Activated CD8-positive, alpha-beta T cell treated with anti-CD3 and anti-CD28 coated beads for 36 hours (primary cell): Measurements from ENCODE around the gene SOST. TPM values are rescaled to one million over a fixed set of nuclear protein-coding genes. Genes with fewer than 3 reads are reported as not detected.
A peak's percentile ranks its signal among the peaks of the same experiment; 100 is the strongest.

Source experiments
- ATAC-seq: fragments of 200-7000 bp; cut with Tn5 transposase; one replicate; pipeline ENCODE4 v1.10.0; 2021; ENCODE audit warnings: mild to moderate bottlenecking, moderate library complexity
- CTCF ChIA-PET: fragments of 350-600 bp; sonication (Branson Sonifier 250); formaldehyde crosslinking; loops from one replicate; lab custom pipeline; 2021; ENCODE audit warnings: antibody characterized with exemption; lab: Charles Lee
- POLR2A ChIA-PET: fragments of 350-600 bp; sonication (Branson Sonifier 250); formaldehyde crosslinking; loops from one replicate; lab custom pipeline; 2021; ENCODE audit warnings: antibody characterized with exemption; lab: Charles Lee
- DNase-seq: peaks from one replicate; pipeline ENCODE4 v3.0.0-alpha.2; 2020
- H3K27ac Mint-ChIP-seq: one replicate; pipeline ENCODE4 v1.8.0; 2021; ENCODE audit warnings: mild to moderate bottlenecking, mixed read lengths
- H3K27me3 Mint-ChIP-seq: one replicate; pipeline ENCODE4 v1.8.0; 2021; ENCODE audit warnings: mixed read lengths
- H3K36me3 Mint-ChIP-seq: one replicate; pipeline ENCODE4 v1.8.0; 2021; ENCODE audit warnings: low read depth, mixed read lengths
- H3K4me1 Mint-ChIP-seq: one replicate; pipeline ENCODE4 v1.8.0; 2021; ENCODE audit warnings: low read depth, mixed read lengths
- H3K4me3 Mint-ChIP-seq: one replicate; pipeline ENCODE4 v1.8.0; 2021; ENCODE audit warnings: mild to moderate bottlenecking, moderate library complexity, mixed read lengths
- H3K9me3 Mint-ChIP-seq: one replicate; pipeline ENCODE4 v1.8.0; 2021; ENCODE audit warnings: mixed read lengths
- intact Hi-C: fragments of 100-400 bp; cut with micrococcal nuclease; formaldehyde crosslinking; loops from one replicate; pipeline ENCODE4 v1.10.0; 2022
- total RNA-seq, 2 experiments: library from RNA; stranded (reverse); gene quantifications; one replicate each; pipeline ENCODE4 v1.2.3, GENCODE V29; 2021
- TF ChIP-seq, protein P1 (sequence below): fragments of 200-600 bp; IDR thresholded peaks from one replicate; pipeline ENCODE4 v1.8.0; 2022; ENCODE audit warnings: antibody characterized with exemption, mild to moderate bottlenecking

Gene SOST
- total RNA-seq, 2 experiments from 2014 or later = not detected

DNA sequence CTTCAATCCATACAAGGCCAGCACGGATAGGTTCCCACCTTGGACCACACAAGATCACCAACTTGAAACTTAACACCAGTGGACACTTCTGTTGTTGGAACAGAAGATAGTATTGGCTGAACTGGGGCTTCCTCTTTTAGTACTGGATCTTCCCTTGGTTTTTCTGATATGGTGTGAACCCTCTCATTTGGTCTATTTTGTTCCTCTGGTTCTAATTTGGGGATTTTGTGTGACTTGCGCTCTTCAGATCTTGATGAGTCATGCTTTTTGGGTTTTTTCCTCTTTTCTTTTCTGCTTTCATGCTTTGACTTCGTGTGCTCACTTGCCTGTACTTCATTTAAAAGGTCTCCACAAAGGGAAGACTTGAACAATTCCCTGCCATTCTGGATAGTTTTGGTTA is 39.0 kb downstream of the SOST start:
- DNase-seq (no peak), ATAC-seq (no peak)
- ChIA-PET POLR2A (interaction anchor here (1.0 kb wide), 1 partner anchor 24 kb away, joined by 3 read pairs; no protein-coding TSS in a partner anchor), CTCF (interaction anchor here (1.5 to 2.7 kb wide), 2 partner anchors 25 to 42 kb away, joined by 3 to 7 read pairs; no protein-coding TSS in a partner anchor)
- no peaks in the 10 kb centered on the region for H3K9me3 Mint-ChIP-seq
- peaks cover 12% of the 10 kb centered on the region for H3K27me3 Mint-ChIP-seq
- intact Hi-C loops = no loop called here
- H3K36me3 Mint-ChIP-seq = no peaks in the 10 kb centered on the region
- H3K4me1 Mint-ChIP-seq = peaks cover 16% of the 10 kb centered on the region
- H3K27ac Mint-ChIP-seq = peak overlapping the region; percentile 97
- TF ChIP-seq, protein P1, sequence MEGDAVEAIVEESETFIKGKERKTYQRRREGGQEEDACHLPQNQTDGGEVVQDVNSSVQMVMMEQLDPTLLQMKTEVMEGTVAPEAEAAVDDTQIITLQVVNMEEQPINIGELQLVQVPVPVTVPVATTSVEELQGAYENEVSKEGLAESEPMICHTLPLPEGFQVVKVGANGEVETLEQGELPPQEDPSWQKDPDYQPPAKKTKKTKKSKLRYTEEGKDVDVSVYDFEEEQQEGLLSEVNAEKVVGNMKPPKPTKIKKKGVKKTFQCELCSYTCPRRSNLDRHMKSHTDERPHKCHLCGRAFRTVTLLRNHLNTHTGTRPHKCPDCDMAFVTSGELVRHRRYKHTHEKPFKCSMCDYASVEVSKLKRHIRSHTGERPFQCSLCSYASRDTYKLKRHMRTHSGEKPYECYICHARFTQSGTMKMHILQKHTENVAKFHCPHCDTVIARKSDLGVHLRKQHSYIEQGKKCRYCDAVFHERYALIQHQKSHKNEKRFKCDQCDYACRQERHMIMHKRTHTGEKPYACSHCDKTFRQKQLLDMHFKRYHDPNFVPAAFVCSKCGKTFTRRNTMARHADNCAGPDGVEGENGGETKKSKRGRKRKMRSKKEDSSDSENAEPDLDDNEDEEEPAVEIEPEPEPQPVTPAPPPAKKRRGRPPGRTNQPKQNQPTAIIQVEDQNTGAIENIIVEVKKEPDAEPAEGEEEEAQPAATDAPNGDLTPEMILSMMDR = no peak
- peak overlapping the region; percentile 87 for H3K4me3 Mint-ChIP-seq

GRCh38 chr17:43718544-43718943 is 40.0 kb downstream of the SOST start:
- Mint-ChIP-seq H3K27me3 (peaks cover 20% of the 10 kb centered on the region), H3K4me1 (peaks cover 22% of the 10 kb centered on the region), H3K9me3 (no peaks in the 10 kb centered on the region), H3K4me3 (no peak overlapping the region), H3K27ac (no peak overlapping the region), H3K36me3 (no peaks in the 10 kb centered on the region)
- TF ChIP-seq, protein P1 = no peak
- intact Hi-C loops = no loop called here
- DNase-seq (no peak), ATAC-seq (no peak)
- CTCF ChIA-PET = interaction anchor here (1.5 to 1.6 kb wide), 2 partner anchors 41 to 43 kb away, joined by 3 to 7 read pairs; partner anchors contain the start of gene SOST
- POLR2A ChIA-PET = interaction anchor here (1.0 kb wide), 1 partner anchor 23 kb away, joined by 3 read pairs; no protein-coding TSS in a partner anchor

DNA sequence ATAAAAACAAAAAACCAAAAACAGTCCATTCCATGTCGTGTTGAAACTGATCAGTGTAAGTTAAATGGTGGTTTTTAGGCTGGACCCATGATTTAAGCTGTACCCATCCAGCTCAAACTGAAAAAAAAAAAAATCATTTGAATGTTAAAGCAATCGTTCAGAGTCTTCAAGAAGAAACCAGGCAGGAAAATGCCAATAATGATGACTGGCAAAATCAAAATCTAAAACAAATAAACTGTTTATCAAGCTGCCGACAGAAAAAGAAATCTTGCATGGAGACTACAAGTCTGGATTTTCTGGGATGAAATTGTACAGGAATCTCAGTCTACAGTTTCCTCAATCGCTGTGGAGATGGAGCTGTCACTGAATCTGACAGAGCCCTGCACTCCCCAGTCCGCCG is 40.7 kb downstream of the SOST start:
- Mint-ChIP-seq H3K36me3 (no peaks in the 10 kb centered on the region), H3K4me3 (no peak overlapping the region), H3K27ac (no peak overlapping the region), H3K27me3 (peaks cover 25% of the 10 kb centered on the region), H3K9me3 (no peaks in the 10 kb centered on the region), H3K4me1 (peaks cover 27% of the 10 kb centered on the region)
- intact Hi-C loops = no loop called here
- ChIA-PET CTCF (interaction anchor here (1.5 to 1.6 kb wide), 2 partner anchors 41 to 43 kb away, joined by 3 to 7 read pairs; partner anchors contain the start of gene SOST), POLR2A (no interaction called here)
- DNase-seq = no peak
- ATAC-seq = no peak
- TF ChIP-seq, protein P1 = no peak

DNA sequence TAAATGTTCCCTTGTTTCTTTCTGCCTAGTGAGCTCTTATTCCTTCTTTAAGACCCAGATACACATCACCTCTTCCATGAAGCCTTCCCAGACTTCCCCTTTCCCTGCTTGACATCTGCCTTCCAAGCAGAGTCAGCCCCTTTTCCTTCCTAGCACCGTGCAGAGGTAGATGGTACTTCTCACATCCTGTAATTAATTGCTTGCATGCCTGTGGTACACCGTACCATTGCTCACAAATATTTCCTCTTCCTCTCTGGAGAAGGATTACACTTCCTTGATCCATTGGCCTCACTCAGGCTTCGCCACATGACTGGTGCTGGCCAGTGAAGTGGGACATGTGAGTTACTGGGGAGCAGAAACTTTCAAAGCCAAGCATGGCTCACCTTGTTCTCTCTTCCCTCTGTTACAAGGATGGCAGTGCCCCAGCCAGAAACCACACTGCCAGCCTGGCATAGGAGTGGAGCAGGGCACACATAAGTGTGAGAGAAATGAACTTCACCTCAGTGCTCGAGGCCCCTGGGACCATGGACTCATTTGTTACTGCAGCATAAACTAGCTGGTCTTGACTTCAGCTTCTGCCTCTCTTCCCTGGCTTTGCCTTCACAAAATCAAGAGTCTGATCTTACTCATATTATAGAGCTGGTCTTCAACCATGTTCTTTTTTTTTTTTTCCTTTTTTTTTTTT is 44.0 kb downstream of the SOST start:
- ATAC-seq = no peak
- POLR2A ChIA-PET = no interaction called here
- no peak overlapping the region for H3K27ac Mint-ChIP-seq
- no peak for DNase-seq
- TF ChIP-seq, protein P1 = no peak
- H3K36me3 Mint-ChIP-seq = no peaks in the 10 kb centered on the region
- peaks cover 45% of the 10 kb centered on the region for H3K27me3 Mint-ChIP-seq
- H3K9me3 Mint-ChIP-seq = no peaks in the 10 kb centered on the region
- peaks cover 16% of the 10 kb centered on the region for H3K4me1 Mint-ChIP-seq
- CTCF ChIA-PET = interaction anchor here (0.6 to 2.8 kb wide), 8 partner anchors 10 to 78 kb away, joined by 3 to 22 read pairs (median 4); no protein-coding TSS in a partner anchor
- H3K4me3 Mint-ChIP-seq = peak overlapping the region; percentile 51
- intact Hi-C loops = no loop called here
